GM12878 (cell line): Measurements from ENCODE around the gene HOXC9. TPM values are rescaled to one million over a fixed set of nuclear protein-coding genes. Genes with fewer than 3 reads are reported as not detected.
A peak's percentile ranks its signal among the peaks of the same experiment; 100 is the strongest.

ENCODE experiments used
- ATAC-seq: fragments of 200-7000 bp; cut with Tn5 transposase; 3 replicates; pipeline ENCODE4 v1.9.1; 2020; ENCODE audit warnings: mild to moderate bottlenecking, moderate library complexity
- BruUV-seq: library from RNA; stranded (reverse); fragments of 400-500 nt; replicated peaks from 2 replicates; lab custom pipeline; 2021; lab: Mats Ljungman, UMichigan
- CTCF ChIA-PET: fragments of 300-600 bp; sonication (Branson Sonifier 250); formaldehyde crosslinking; extraction: SDS; loops from one replicate; lab custom pipeline; 2021; ENCODE audit warnings: inconsistent platforms; lab: Yijun Ruan, JAX
- POLR2A ChIA-PET: fragments of 350-600 bp; formaldehyde crosslinking; extraction: SDS; loops from one replicate; lab custom pipeline; 2021; ENCODE audit warnings: inconsistent platforms; lab: Charles Lee
- RAD21 ChIA-PET: fragments of 300-600 bp; sonication (Branson Sonifier 250); formaldehyde crosslinking; loops from one replicate; lab custom pipeline; 2023; ENCODE audit warnings: antibody characterized with exemption; ENCODE audit not compliant: unreplicated experiment; lab: Charles Lee
- SMC1A ChIA-PET: fragments of 300-600 bp; sonication (Branson Sonifier 250); formaldehyde crosslinking; loops from one replicate; lab custom pipeline; 2023; ENCODE audit not compliant: unreplicated experiment, uncharacterized antibody; lab: Charles Lee
- DNase-seq: peaks from one replicate; pipeline ENCODE4 v3.0.0-alpha.2; 2011; ENCODE audit warnings: low read depth, low spot score
- FAIRE-seq: peaks from 3 replicates; lab custom pipeline; 2011; peaks lifted over from hg19 to GRCh38; lab: Jason Lieb, UNC
- H2AFZ ChIP-seq: 2 replicates; pipeline ENCODE4 v1.6.0; 2011; ENCODE audit warnings: low read depth, low read length, control low read depth; ENCODE audit not compliant: control insufficient read depth
- H3K27ac ChIP-seq: 2 replicates; pipeline ENCODE4 v1.5.1; 2011; ENCODE audit warnings: control low read depth; ENCODE audit not compliant: control insufficient read depth, insufficient read depth
- H3K27me3 ChIP-seq, 2 experiments: replicated peaks in 1 of 2; 2 replicates each; pipeline versions ENCODE4 v1.6.0 to v1.6.1; 2011; ENCODE audit warnings: low read length in 1 of 2; ENCODE audit not compliant: control insufficient read depth in 2 of 2, insufficient read depth in 2 of 2
- H3K36me3 ChIP-seq, 2 experiments: 2 replicates each; pipeline ENCODE4 v1.5.1; 2011; ENCODE audit warnings: low read length in 1 of 2; ENCODE audit not compliant: control insufficient read depth in 2 of 2, insufficient read depth in 2 of 2
- H3K4me1 ChIP-seq: 2 replicates; pipeline ENCODE4 v1.6.1; 2011; ENCODE audit warnings: mild to moderate bottlenecking, low read length, moderate library complexity, mixed read lengths; ENCODE audit not compliant: control insufficient read depth, insufficient read depth
- H3K4me2 ChIP-seq: 2 replicates; pipeline ENCODE4 v1.6.0; 2011; ENCODE audit warnings: control low read depth; ENCODE audit not compliant: control insufficient read depth, insufficient read depth
- H3K4me3 ChIP-seq: fragments of 200-600 bp; sonication (generic); 2 replicates; pipeline ENCODE4 v1.5.1; 2016
- H3K79me2 ChIP-seq: 2 replicates; pipeline ENCODE4 v1.6.0; 2011; ENCODE audit warnings: low read length; ENCODE audit not compliant: control insufficient read depth, insufficient read depth
- H3K9ac ChIP-seq: 2 replicates; pipeline ENCODE4 v1.8.0; 2011; ENCODE audit warnings: low read length, control low read depth, mixed read lengths; ENCODE audit not compliant: control insufficient read depth, insufficient read depth
- H3K9me3 ChIP-seq: replicated peaks from 3 replicates; pipeline ENCODE4 v1.5.1; 2011; ENCODE audit warnings: mild to moderate bottlenecking, low read length; ENCODE audit not compliant: control insufficient read depth, insufficient read depth
- H4K20me1 ChIP-seq: 2 replicates; pipeline ENCODE4 v1.6.0; 2011; ENCODE audit not compliant: control insufficient read depth, insufficient read depth
- ATF3 ChIP-seq: IDR thresholded peaks from 2 replicates; pipeline ENCODE4 v1.6.1; 2011; ENCODE audit warnings: low read depth, mild to moderate bottlenecking, low read length, moderate library complexity, borderline replicate concordance; ENCODE audit errors: extremely low read depth
- E2F4 ChIP-seq: IDR thresholded peaks from 2 replicates; pipeline ENCODE4 v1.6.1; 2012; ENCODE audit warnings: low read depth, low read length, improper control_type of control experiment
- JUNB ChIP-seq: IDR thresholded peaks from 2 replicates; pipeline ENCODE4 v1.6.1; 2016; ENCODE audit warnings: antibody characterized with exemption, mild to moderate bottlenecking
- MAX ChIP-seq: IDR thresholded peaks from 2 replicates; pipeline ENCODE4 v1.6.1; 2012; ENCODE audit warnings: low read depth, low read length, improper control_type of control experiment
- MEF2B ChIP-seq: fragments of 450-650 bp; IDR thresholded peaks from 2 replicates; pipeline ENCODE4 v1.6.1; 2018; ENCODE audit warnings: mild to moderate bottlenecking, moderate library complexity; ENCODE audit not compliant: partially characterized antibody, poor library complexity, severe bottlenecking
- MLLT1 ChIP-seq: fragments of 450-650 bp; IDR thresholded peaks from 2 replicates; pipeline ENCODE4 v1.6.1; 2016; ENCODE audit warnings: mild to moderate bottlenecking
- ZBTB4 ChIP-seq: fragments of 450-650 bp; formaldehyde crosslinking; IDR thresholded peaks from 2 replicates; pipeline ENCODE4 v1.4.0; 2022; ENCODE audit warnings: mild to moderate bottlenecking, moderate library complexity
- ZBTB40 ChIP-seq: fragments of 450-650 bp; IDR thresholded peaks from 2 replicates; pipeline ENCODE4 v1.6.1; 2016; ENCODE audit warnings: mild to moderate bottlenecking, moderate library complexity, borderline replicate concordance
- ZNF24 ChIP-seq: fragments of 450-650 bp; IDR thresholded peaks from 2 replicates; pipeline ENCODE4 v1.6.1; 2017; ENCODE audit warnings: antibody characterized with exemption, mild to moderate bottlenecking
- WGBS: methylation state at CpG from one replicate; pipeline ENCODE4 v1.1.6; 2016; ENCODE audit warnings: low lambda C conversion rate; ENCODE audit not compliant: insufficient replicate concordance, insufficient coverage; ENCODE audit errors: missing lambda C conversion rate; 5-methylcytosine and 5-hydroxymethylcytosine counted together
- in situ Hi-C: fragments of 300-500 bp; cut with MboI; formaldehyde crosslinking; loops from 9 replicates; pipeline ENCODE4 v1.14.3; 2018; ENCODE audit warnings: mixed read lengths
- intact Hi-C: fragments of 100-400 bp; cut with micrococcal nuclease; formaldehyde crosslinking; loops from one replicate; pipeline ENCODE4 v1.14.2; 2022; ENCODE audit not compliant: unreplicated experiment
- polyA plus RNA-seq, 11 experiments: library from polyadenylated mRNA; depleted of rRNA in 4 of 11; unstranded in 6 of 11; stranded (reverse) in 5 of 11; fragments of >200 nt; fragmentation: Nextera tagmentation in 4 of 11; fragmentation: Illumina TruSeq in 1 of 11; extraction: Ambion mirVana in 4 of 11; extraction: Trizol in 1 of 11; gene quantifications; 1 replicate in 1 of 11; 2 replicates in 10 of 11; pipeline versions ENCODE4 v1.2.1 to v1.2.3, GENCODE V29; 2011 to 2016; ENCODE audit warnings: inconsistent platforms in 2 of 11, missing spikeins in 2 of 11, low read depth in 1 of 11
- total RNA-seq, 4 experiments: library from RNA; depleted of rRNA in 3 of 4; stranded (reverse); fragments of >200 nt in 3 of 4; fragmentation: Illumina TruSeq in 1 of 4; extraction: Trizol in 1 of 4; gene quantifications; 2 replicates each; pipeline versions ENCODE4 v1.2.1 to v1.2.3, GENCODE V29; 2013 to 2021

The HOXC9 gene
- total and polyA plus RNA-seq, 10 of the 15 experiments (the other 5 are each of a cell fraction or from before 2014, with no cell fraction given): not detected

- CTCF ChIA-PET: interaction anchor here (1.2 to 6.4 kb wide), 6 partner anchors 10 to 304 kb away, joined by 3 to 57 read pairs (median 6); partner anchors contain the start of genes HOXC5 and SMUG1
- no peaks in the 10 kb centered on the region for H4K20me1 ChIP-seq
- TF ChIP-seq ZBTB40 (no peak), ZBTB4 (CRISPR knock-in tag) (no peak), ATF3 (no peak), E2F4 (no peak), ZNF24 (no peak), JUNB (no peak), MAX (no peak), MEF2B (no peak), MLLT1 (no peak)
- H3K27ac ChIP-seq: no peak overlapping the region; the same call in 1 of the 2 replicates
- SMC1A ChIA-PET: interaction anchor here (0.7 to 2.1 kb wide), 10 partner anchors 9 to 166 kb away, joined by 3 to 9 read pairs (median 4); partner anchors contain the start of genes HOXC5 and SMUG1
- in situ Hi-C loops: no loop called here
- intact Hi-C loops: no loop called here
- RAD21 ChIA-PET: interaction anchor here (0.7 to 6.0 kb wide), 3 partner anchors 18 to 209 kb away, joined by 3 to 56 read pairs (median 3); partner anchors contain the start of gene HOXC5
- peak overlapping the region; percentile 75; the same call in 1 of the 2 replicates for H2AFZ ChIP-seq
- FAIRE-seq: no peak
- H3K4me1 ChIP-seq: peaks cover 22% of the 10 kb centered on the region
- H3K4me3 ChIP-seq: no peak overlapping the region
- no peaks in the 10 kb centered on the region for H3K9me3 ChIP-seq
- POLR2A ChIA-PET: interaction anchor here (0.5 to 3.7 kb wide), 5 partner anchors 9 to 75 kb away, joined by 3 to 12 read pairs (median 4); partner anchors contain the start of gene HOXC6
- peaks cover 14% of the 10 kb centered on the region for H3K79me2 ChIP-seq
- 46% methylated on average over 2 of the region's 2 CpGs for WGBS
- H3K36me3 ChIP-seq: no peaks in the 10 kb centered on the region
- BruUV-seq: no TSS peak
- no peak for ATAC-seq
- H3K9ac ChIP-seq: no peak overlapping the region; the same call in 1 of the 2 replicates
- peak overlapping the region; percentile 76 for H3K4me2 ChIP-seq
- H3K27me3 ChIP-seq: peaks cover 4 to 6% of the 10 kb centered on the region in 2 experiments; a peak in 3 of 4 replicates
- DNase-seq: no peak
These were observed 50.5 kb downstream of the HOXC9 start for GRCh38 chr12:54050482-54050810.
